Sigmoid colon (tissue), 4 donors: ENCODE results near the gene WASHC4.

ENCODE experiments used
- CTCF ChIP-seq, 4 experiments: fragments of 450-650 bp in 3 of 4; fragments of 200-600 bp in 1 of 4; IDR thresholded peaks; one replicate each; pipeline ENCODE4 v1.5.1; 2016 to 2019; ENCODE audit warnings: antibody characterized with exemption in 4 of 4, mild to moderate bottlenecking in 3 of 4, moderate library complexity in 2 of 4
- EP300 ChIP-seq, 4 donors: sonication (generic); formaldehyde crosslinking; IDR thresholded peaks; one replicate each; pipeline ENCODE4 v1.6.1; 2017; ENCODE audit warnings: antibody characterized with exemption in 4 of 4
- POLR2A ChIP-seq, 2 donors: fragments of 450-650 bp; IDR thresholded peaks; one replicate each; pipeline ENCODE4 v1.6.1; 2016; ENCODE audit warnings: antibody characterized with exemption in 2 of 2, mild to moderate bottlenecking in 2 of 2, moderate library complexity in 2 of 2
- POLR2AphosphoS5 ChIP-seq, 4 donors: sonication (generic); formaldehyde crosslinking; IDR thresholded peaks; one replicate each; pipeline ENCODE4 v1.6.1; 2017; ENCODE audit warnings: antibody characterized with exemption in 4 of 4

GRCh38 chr12:105077435-105077834, 30.1 kb upstream of the WASHC4 start:
- TF ChIP-seq EP300 (IDR thresholded peaks at IDR 0.05) (no peak), POLR2AphosphoS5 (IDR thresholded peaks at IDR 0.05) (no peak), CTCF (IDR thresholded peaks at IDR 0.05) (no peak), POLR2A (IDR thresholded peaks at IDR 0.05) (no peak)
